K562 (cell line): ENCODE results near the gene MVP. TPM values are rescaled to one million over a fixed set of nuclear protein-coding genes. Genes with fewer than 3 reads are reported as not detected.

Source experiments
- CBX5 ChIP-seq: IDR thresholded peaks from 2 replicates; pipeline ENCODE4 v1.6.1; 2014; ENCODE audit warnings: low read depth, borderline replicate concordance
- CTBP1 ChIP-seq: fragments of 450-650 bp; IDR thresholded peaks from 2 replicates; pipeline ENCODE4 v1.6.1; 2016; ENCODE audit warnings: borderline replicate concordance
- MBD2 ChIP-seq: sonication (generic); IDR thresholded peaks from 2 replicates; pipeline ENCODE4 v1.6.1; 2016; ENCODE audit warnings: low read depth, borderline replicate concordance
- NCOR1 ChIP-seq: fragments of 450-650 bp; IDR thresholded peaks from 2 replicates; pipeline ENCODE4 v1.6.1; 2016; ENCODE audit warnings: mild to moderate bottlenecking, moderate library complexity
- NFATC3 ChIP-seq: fragments of 450-650 bp; IDR thresholded peaks from 2 replicates; pipeline ENCODE4 v1.6.1; 2017; ENCODE audit warnings: mild to moderate bottlenecking
- POLR2H ChIP-seq: IDR thresholded peaks from 2 replicates; pipeline ENCODE4 v1.6.1; 2016; ENCODE audit warnings: missing genetic modification characterization, low read depth, mild to moderate bottlenecking, control low read depth, missing compliant biosample characterization, moderate library complexity
- SMARCA4 ChIP-seq: fragments of 450-650 bp; IDR thresholded peaks from 2 replicates; pipeline ENCODE4 v1.6.1; 2016
- SRSF9 ChIP-seq: fragments of 200-400 bp; formaldehyde crosslinking; IDR thresholded peaks from 2 replicates; pipeline ENCODE4 v1.6.1; 2017; ENCODE audit warnings: low read depth, low read length, borderline replicate concordance
- U2AF1 ChIP-seq: fragments of 200-400 bp; formaldehyde crosslinking; optimal IDR thresholded peaks from 2 replicates; pipeline ENCODE3; 2017; ENCODE audit warnings: mild to moderate bottlenecking, low read depth, low read length, moderate library complexity
- ZBTB8A ChIP-seq: fragments of 450-650 bp; IDR thresholded peaks from 2 replicates; pipeline ENCODE4 v1.6.1; 2018; ENCODE audit warnings: mild to moderate bottlenecking, moderate library complexity; ENCODE audit not compliant: partially characterized antibody
- ZNF232 ChIP-seq: sonication (generic); formaldehyde crosslinking; IDR thresholded peaks from 2 replicates; pipeline ENCODE4 v1.8.0; 2022; ENCODE audit warnings: mild to moderate bottlenecking, missing genetic modification reagents
- ZNF668 ChIP-seq: fragments of 250-450 bp; sonication (Bioruptor Pico); IDR thresholded peaks from 2 replicates; pipeline ENCODE4 v1.8.0; 2022; ENCODE audit warnings: mild to moderate bottlenecking, inconsistent platforms
- ZNF696 ChIP-seq: fragments of 250-450 bp; sonication (Bioruptor Pico); conservative IDR thresholded peaks from 2 replicates; pipeline ENCODE4 v1.4.0; 2020; ENCODE audit warnings: mild to moderate bottlenecking, moderate library complexity
- polyA plus RNA-seq, 8 experiments: library from polyadenylated mRNA; depleted of rRNA in 4 of 8; stranded (reverse) in 5 of 8; unstranded in 3 of 8; fragments of >200 nt; fragmentation: Nextera tagmentation in 2 of 8; fragmentation: Illumina TruSeq in 1 of 8; extraction: Ambion mirVana in 2 of 8; extraction: Trizol in 1 of 8; gene quantifications; 2 replicates each; pipeline versions ENCODE4 v1.2.1 to v1.2.3, GENCODE V29; 2011 to 2014; ENCODE audit warnings: inconsistent platforms in 1 of 8, missing spikeins in 1 of 8
- total RNA-seq, 7 experiments: library from RNA; depleted of rRNA in 6 of 7; stranded (reverse); fragments of >200 nt in 6 of 7; fragmentation: Illumina TruSeq in 2 of 7; extraction: Trizol in 2 of 7; gene quantifications; 2 replicates each; pipeline versions ENCODE4 v1.2.1 to v1.2.3, GENCODE V29; 2011 to 2021; ENCODE audit warnings: low replicate concordance in 1 of 7
- TF ChIP-seq, protein P1 (sequence below): fragments of 250-450 bp; sonication (Bioruptor Pico); IDR thresholded peaks from 2 replicates; pipeline ENCODE4 v1.4.0; 2020
- TF ChIP-seq, protein P2 (sequence below): sonication (generic); formaldehyde crosslinking; IDR thresholded peaks from 2 replicates; pipeline ENCODE4 v1.8.0; 2022; ENCODE audit warnings: missing genetic modification reagents, mild to moderate bottlenecking, borderline replicate concordance
- TF ChIP-seq, protein P3 (sequence below): fragments of 250-450 bp; sonication (Bioruptor Pico); IDR thresholded peaks from 2 replicates; pipeline ENCODE4 v1.6.1; 2021; ENCODE audit warnings: mild to moderate bottlenecking
- TF ChIP-seq, protein P4 (sequence below), 2 experiments: fragments of 450-650 bp; IDR thresholded peaks; 2 replicates each; pipeline ENCODE4 v1.6.1; 2016
- TF ChIP-seq, protein P5 (sequence below): sonication (generic); formaldehyde crosslinking; IDR thresholded peaks from 2 replicates; pipeline ENCODE4 v1.8.1; 2023; ENCODE audit warnings: mild to moderate bottlenecking, missing genetic modification reagents
- TF ChIP-seq, protein P6 (sequence below): sonication (generic); formaldehyde crosslinking; IDR thresholded peaks from 2 replicates; pipeline ENCODE4 v1.8.0; 2022; ENCODE audit warnings: mild to moderate bottlenecking, missing genetic modification reagents

Gene MVP
- total and polyA plus RNA-seq, 9 of the 15 experiments (the other 6 are each of a cell fraction or from before 2014, with no cell fraction given) = 0.39 to 1.9 (median 0.76) TPM; not detected in 2

DNA sequence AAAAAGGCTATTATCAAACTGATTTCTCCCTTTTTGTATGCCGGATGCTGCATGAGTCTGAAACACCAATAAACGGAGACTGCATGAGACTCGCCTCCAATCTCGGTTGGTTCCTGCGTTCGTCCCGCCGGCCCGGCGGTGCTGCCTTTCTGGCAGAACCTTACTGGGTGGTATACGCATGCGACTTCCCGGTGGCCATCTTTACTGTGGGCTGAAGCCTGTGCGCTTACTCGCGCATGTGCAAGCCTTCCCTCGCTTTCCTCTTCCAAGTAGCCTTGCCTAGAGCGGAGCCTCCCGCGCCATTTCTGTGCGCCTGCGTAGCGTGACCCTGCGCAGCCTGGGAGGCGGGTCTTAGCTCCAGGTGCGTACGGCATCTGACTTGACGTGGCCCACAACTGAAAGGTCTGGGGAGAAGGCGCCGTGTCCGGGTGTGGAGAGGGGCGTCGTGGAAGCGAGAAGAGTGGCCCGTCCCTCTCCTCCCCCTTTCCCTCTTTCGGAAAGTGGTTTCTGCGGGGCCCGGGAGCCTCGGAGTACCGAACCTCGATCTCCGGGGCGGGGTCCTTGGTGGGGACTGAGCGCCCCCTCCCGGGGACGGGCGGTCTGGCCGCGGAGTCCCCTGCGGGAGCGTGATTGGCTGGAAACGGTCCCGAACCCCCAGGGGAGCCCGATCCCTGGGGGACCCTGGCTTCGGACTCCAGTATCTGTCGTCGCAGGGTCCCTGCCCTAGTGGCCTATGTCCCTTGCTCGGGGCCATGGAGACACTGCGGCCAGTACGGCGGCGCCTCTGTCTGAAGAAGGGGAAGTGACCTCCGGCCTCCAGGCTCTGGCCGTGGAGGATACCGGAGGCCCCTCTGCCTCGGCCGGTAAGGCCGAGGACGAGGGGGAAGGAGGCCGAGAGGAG is 4.2 kb upstream of the MVP start, which contains the start of gene PAGR1 (continued):
- TF ChIP-seq, protein P1, sequence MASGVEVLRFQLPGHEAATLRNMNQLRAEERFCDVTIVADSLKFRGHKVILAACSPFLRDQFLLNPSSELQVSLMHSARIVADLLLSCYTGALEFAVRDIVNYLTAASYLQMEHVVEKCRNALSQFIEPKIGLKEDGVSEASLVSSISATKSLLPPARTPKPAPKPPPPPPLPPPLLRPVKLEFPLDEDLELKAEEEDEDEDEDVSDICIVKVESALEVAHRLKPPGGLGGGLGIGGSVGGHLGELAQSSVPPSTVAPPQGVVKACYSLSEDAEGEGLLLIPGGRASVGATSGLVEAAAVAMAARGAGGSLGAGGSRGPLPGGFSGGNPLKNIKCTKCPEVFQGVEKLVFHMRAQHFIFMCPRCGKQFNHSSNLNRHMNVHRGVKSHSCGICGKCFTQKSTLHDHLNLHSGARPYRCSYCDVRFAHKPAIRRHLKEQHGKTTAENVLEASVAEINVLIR = peak; percentile 81
- TF ChIP-seq NFATC3 = no peak
- peak; percentile 56 for TF ChIP-seq MBD2
- TF ChIP-seq U2AF1 = no peak
- TF ChIP-seq POLR2H (tag) = peak; percentile 80
- peak; percentile 50; the same call in 1 of the 2 replicates for TF ChIP-seq NCOR1
- peak; percentile 81; the same call in 1 of the 2 replicates for TF ChIP-seq CTBP1
- no peak for TF ChIP-seq ZNF668
- TF ChIP-seq, protein P2, sequence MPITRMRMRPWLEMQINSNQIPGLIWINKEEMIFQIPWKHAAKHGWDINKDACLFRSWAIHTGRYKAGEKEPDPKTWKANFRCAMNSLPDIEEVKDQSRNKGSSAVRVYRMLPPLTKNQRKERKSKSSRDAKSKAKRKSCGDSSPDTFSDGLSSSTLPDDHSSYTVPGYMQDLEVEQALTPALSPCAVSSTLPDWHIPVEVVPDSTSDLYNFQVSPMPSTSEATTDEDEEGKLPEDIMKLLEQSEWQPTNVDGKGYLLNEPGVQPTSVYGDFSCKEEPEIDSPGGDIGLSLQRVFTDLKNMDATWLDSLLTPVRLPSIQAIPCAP = no peak
- TF ChIP-seq, protein P3, sequence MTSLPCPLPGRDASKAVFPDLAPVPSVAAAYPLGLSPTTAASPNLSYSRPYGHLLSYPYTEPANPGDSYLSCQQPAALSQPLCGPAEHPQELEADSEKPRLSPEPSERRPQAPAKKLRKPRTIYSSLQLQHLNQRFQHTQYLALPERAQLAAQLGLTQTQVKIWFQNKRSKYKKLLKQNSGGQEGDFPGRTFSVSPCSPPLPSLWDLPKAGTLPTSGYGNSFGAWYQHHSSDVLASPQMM (CRISPR knock-in tag) = no peak
- no peak for TF ChIP-seq ZBTB8A
- TF ChIP-seq ZNF232 (CRISPR knock-in tag) = no peak
- no peak; the same call in 1 of the 2 replicates for TF ChIP-seq CBX5
- no peak for TF ChIP-seq SRSF9
- TF ChIP-seq, protein P4, sequence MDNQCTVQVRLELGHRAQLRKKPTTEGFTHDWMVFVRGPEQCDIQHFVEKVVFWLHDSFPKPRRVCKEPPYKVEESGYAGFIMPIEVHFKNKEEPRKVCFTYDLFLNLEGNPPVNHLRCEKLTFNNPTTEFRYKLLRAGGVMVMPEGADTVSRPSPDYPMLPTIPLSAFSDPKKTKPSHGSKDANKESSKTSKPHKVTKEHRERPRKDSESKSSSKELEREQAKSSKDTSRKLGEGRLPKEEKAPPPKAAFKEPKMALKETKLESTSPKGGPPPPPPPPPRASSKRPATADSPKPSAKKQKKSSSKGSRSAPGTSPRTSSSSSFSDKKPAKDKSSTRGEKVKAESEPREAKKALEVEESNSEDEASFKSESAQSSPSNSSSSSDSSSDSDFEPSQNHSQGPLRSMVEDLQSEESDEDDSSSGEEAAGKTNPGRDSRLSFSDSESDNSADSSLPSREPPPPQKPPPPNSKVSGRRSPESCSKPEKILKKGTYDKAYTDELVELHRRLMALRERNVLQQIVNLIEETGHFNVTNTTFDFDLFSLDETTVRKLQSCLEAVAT (IDR thresholded peaks at IDR 0.05) = peak in 1 of 2 experiments; percentile 91; a peak in 2 of 4 replicates
- TF ChIP-seq SMARCA4 = no peak
- TF ChIP-seq, protein P5, sequence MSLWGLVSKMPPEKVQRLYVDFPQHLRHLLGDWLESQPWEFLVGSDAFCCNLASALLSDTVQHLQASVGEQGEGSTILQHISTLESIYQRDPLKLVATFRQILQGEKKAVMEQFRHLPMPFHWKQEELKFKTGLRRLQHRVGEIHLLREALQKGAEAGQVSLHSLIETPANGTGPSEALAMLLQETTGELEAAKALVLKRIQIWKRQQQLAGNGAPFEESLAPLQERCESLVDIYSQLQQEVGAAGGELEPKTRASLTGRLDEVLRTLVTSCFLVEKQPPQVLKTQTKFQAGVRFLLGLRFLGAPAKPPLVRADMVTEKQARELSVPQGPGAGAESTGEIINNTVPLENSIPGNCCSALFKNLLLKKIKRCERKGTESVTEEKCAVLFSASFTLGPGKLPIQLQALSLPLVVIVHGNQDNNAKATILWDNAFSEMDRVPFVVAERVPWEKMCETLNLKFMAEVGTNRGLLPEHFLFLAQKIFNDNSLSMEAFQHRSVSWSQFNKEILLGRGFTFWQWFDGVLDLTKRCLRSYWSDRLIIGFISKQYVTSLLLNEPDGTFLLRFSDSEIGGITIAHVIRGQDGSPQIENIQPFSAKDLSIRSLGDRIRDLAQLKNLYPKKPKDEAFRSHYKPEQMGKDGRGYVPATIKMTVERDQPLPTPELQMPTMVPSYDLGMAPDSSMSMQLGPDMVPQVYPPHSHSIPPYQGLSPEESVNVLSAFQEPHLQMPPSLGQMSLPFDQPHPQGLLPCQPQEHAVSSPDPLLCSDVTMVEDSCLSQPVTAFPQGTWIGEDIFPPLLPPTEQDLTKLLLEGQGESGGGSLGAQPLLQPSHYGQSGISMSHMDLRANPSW (CRISPR knock-in tag) = no peak; the same call in 1 of the 2 replicates
- TF ChIP-seq, protein P6, sequence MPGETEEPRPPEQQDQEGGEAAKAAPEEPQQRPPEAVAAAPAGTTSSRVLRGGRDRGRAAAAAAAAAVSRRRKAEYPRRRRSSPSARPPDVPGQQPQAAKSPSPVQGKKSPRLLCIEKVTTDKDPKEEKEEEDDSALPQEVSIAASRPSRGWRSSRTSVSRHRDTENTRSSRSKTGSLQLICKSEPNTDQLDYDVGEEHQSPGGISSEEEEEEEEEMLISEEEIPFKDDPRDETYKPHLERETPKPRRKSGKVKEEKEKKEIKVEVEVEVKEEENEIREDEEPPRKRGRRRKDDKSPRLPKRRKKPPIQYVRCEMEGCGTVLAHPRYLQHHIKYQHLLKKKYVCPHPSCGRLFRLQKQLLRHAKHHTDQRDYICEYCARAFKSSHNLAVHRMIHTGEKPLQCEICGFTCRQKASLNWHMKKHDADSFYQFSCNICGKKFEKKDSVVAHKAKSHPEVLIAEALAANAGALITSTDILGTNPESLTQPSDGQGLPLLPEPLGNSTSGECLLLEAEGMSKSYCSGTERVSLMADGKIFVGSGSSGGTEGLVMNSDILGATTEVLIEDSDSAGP (CRISPR knock-in tag) = no peak
- no peak for TF ChIP-seq ZNF696 (CRISPR knock-in tag)
